Kidney (tissue), 14 donors: ENCODE data around the gene SEC22C. TPM values are rescaled to one million over a fixed set of nuclear protein-coding genes. Genes with fewer than 3 reads are reported as not detected.
"Not testable (repeated sequence)": the region's sequence is repeated elsewhere in the genome, so short reads cannot be mapped to it uniquely, and the experiment has no call there.

Experiments used
- DNase-seq, 5 donors: peaks; one replicate each; pipeline ENCODE4 v3.0.0-alpha.2; 2013 to 2020
- FAIRE-seq: peaks from 2 replicates; lab custom pipeline; 2012; peaks lifted over from hg19 to GRCh38; lab: Jason Lieb, UNC
- H3K27ac ChIP-seq, 2 donors: one replicate each; pipeline ENCODE4 v1.7.0; 2013; ENCODE audit warnings: low read depth in 2 of 2, low read length in 2 of 2, inconsistent platforms in 1 of 2
- H3K27me3 ChIP-seq: one replicate; pipeline ENCODE4 v1.7.1; 2013; ENCODE audit warnings: low read length, inconsistent platforms; ENCODE audit not compliant: control insufficient read depth, insufficient read depth
- H3K36me3 ChIP-seq, 3 donors: one replicate each; pipeline versions ENCODE4 v1.7.0 to v1.7.1; 2013; ENCODE audit warnings: low read length in 3 of 3, control low read depth in 1 of 3, inconsistent platforms in 1 of 3; ENCODE audit not compliant: insufficient read depth in 3 of 3, control insufficient read depth in 2 of 3
- H3K4me1 ChIP-seq, 3 donors: one replicate each; pipeline versions ENCODE4 v1.7.0 to v1.7.1; 2013; ENCODE audit warnings: low read length in 3 of 3, inconsistent platforms in 1 of 3, low read depth in 1 of 3; ENCODE audit not compliant: control insufficient read depth in 2 of 3, insufficient read depth in 2 of 3
- H3K4me3 ChIP-seq, 3 donors: one replicate each; pipeline versions ENCODE4 v1.7.0 to v1.8.1; 2013; ENCODE audit warnings: low read length in 3 of 3, control low read depth in 1 of 3, inconsistent platforms in 1 of 3
- H3K9ac ChIP-seq, 3 donors: one replicate each; pipeline versions ENCODE4 v1.7.0 to v1.7.1; 2013; ENCODE audit warnings: low read length in 3 of 3, control low read depth in 1 of 3, inconsistent platforms in 1 of 3
- H3K9me3 ChIP-seq, 3 donors: one replicate each; pipeline versions ENCODE4 v1.7.0 to v1.7.1; 2013; ENCODE audit warnings: low read length in 3 of 3, control low read depth in 1 of 3, inconsistent platforms in 1 of 3; ENCODE audit not compliant: control insufficient read depth in 2 of 3, insufficient read depth in 1 of 3
- CTCF ChIP-seq: IDR thresholded peaks from 3 replicates; pipeline ENCODE4 v1.5.1; 2012; ENCODE audit warnings: mild to moderate bottlenecking, moderate library complexity, borderline replicate concordance; ENCODE audit not compliant: insufficient read depth; ENCODE audit errors: extremely low read depth
- intact Hi-C: fragments of 100-400 bp; cut with DNase I; formaldehyde crosslinking; loops from one replicate; pipeline ENCODE4 v1.11.1; 2022
- polyA plus RNA-seq: library from polyadenylated mRNA; stranded (reverse); fragments of 350-450 nt; fragmentation: Illumina TruSeq; extraction: RNeasy Lipid Tissue Mini Kit (QIAGEN cat#74804); gene quantifications from one replicate; pipeline ENCODE4 v1.2.3, GENCODE V29; 2014; ENCODE audit warnings: low read depth, low replicate concordance; ENCODE audit not compliant: insufficient read depth
- total RNA-seq: library from RNA; stranded (reverse); fragmentation: NEBNext Ultra II Directional; extraction: Animal tissue kit (Norgen Biotek cat#: 25700); gene quantifications from one replicate; pipeline ENCODE4 v1.2.1, GENCODE V29; 2021
- donor health status: control.
- donor health status: control.
- donor health status: control.
- donor health status: control.
- donor health status: control.
- donor health status: DM: yes; HTN: yes; CAD: no.
- donor health status: Normal renal cell carcinoma (clear cell type).

The SEC22C gene
- total and polyA plus RNA-seq, 2 donors from 2014 or later, result 32.8 to 43.6 TPM

- intact Hi-C loops, result no loop called here
- FAIRE-seq, result no peak
- DNase-seq, result no peak
- Histone ChIP-seq H3K9ac (peak overlapping the region; percentile 50 to 79 (median 74)), H3K27ac (peak overlapping the region; percentile 85 to 88), H3K27me3 (no peaks in the 10 kb centered on the region), H3K9me3 (no peaks in the 10 kb centered on the region), H3K4me1 (peaks cover 0 to 8% (median 0%) of the 10 kb centered on the region in 3 donors), H3K4me3 (peak overlapping the region; percentile 80 to 87 (median 87)), H3K36me3 (peaks cover 0 to 2% (median 0%) of the 10 kb centered on the region in 3 donors)
- TF ChIP-seq CTCF, result no peak
Measured at GRCh38 chr3:42581400-42581708, 413 bp downstream of the SEC22C start.

- DNase-seq, intact Hi-C loops, H3K27ac ChIP-seq, H3K4me3 ChIP-seq, H3K4me1 ChIP-seq, H3K36me3 ChIP-seq, H3K9ac ChIP-seq, H3K27me3 ChIP-seq, FAIRE-seq: not testable (repeated sequence)
- H3K9me3 ChIP-seq, result peaks cover 0 to 11% (median 0%) of the 10 kb centered on the region in 3 donors
Measured at GRCh38 chr3:42579346-42579745, 2.4 kb downstream of the SEC22C start.

GRCh38 chr3:42578054-42578453 is 3.7 kb downstream of the SEC22C start:
- no peak for TF ChIP-seq CTCF
- H3K9me3 ChIP-seq, result peaks cover 0 to 11% (median 0%) of the 10 kb centered on the region in 3 donors
- DNase-seq (no peak), FAIRE-seq (no peak)
- H3K4me3 ChIP-seq, result no peak overlapping the region
- H3K9ac ChIP-seq, result no peak overlapping the region
- H3K4me1 ChIP-seq, result peaks cover 0 to 8% (median 0%) of the 10 kb centered on the region in 3 donors
- H3K27ac ChIP-seq, result no peak overlapping the region
- intact Hi-C loops, result no loop called here
- H3K27me3 ChIP-seq, result no peaks in the 10 kb centered on the region
- H3K36me3 ChIP-seq, result peaks cover 0 to 2% (median 0%) of the 10 kb centered on the region in 3 donors

- H3K4me3 ChIP-seq, result no peak overlapping the region
- no peaks in the 10 kb centered on the region for H3K4me1 ChIP-seq
- peaks cover 0 to 11% (median 0%) of the 10 kb centered on the region in 3 donors for H3K9me3 ChIP-seq
- no peaks in the 10 kb centered on the region for H3K27me3 ChIP-seq
- no peak for DNase-seq
- no peak for TF ChIP-seq CTCF
- no peak overlapping the region for H3K9ac ChIP-seq
- H3K27ac ChIP-seq, result no peak overlapping the region
- no peak for FAIRE-seq
- H3K36me3 ChIP-seq, result peaks cover 0 to 2% (median 0%) of the 10 kb centered on the region in 3 donors
- intact Hi-C loops, result no loop called here
Measured at GRCh38 chr3:42575137-42575741, 6.5 kb downstream of the SEC22C start.
